GM23338 (cell line): Measurements from ENCODE around the gene ASAP2.

ENCODE experiments used
- CREB1 ChIP-seq: fragments of 250-450 bp; sonication (Bioruptor Pico); IDR thresholded peaks from 2 replicates; pipeline ENCODE4 v1.5.0; 2020; ENCODE audit warnings: low read depth, mild to moderate bottlenecking, moderate library complexity
- EZH2 ChIP-seq: fragments of 200-600 bp; sonication (generic); IDR thresholded peaks from one replicate; pipeline ENCODE4 v1.8.0; 2017; ENCODE audit warnings: antibody characterized with exemption, mild to moderate bottlenecking, low read depth; ENCODE audit not compliant: unreplicated experiment
- EZH2phosphoT487 ChIP-seq: fragments of 200-600 bp; sonication (generic); IDR thresholded peaks from one replicate; pipeline ENCODE4 v1.8.1; 2018; ENCODE audit warnings: antibody characterized with exemption; ENCODE audit not compliant: unreplicated experiment
- JUNB ChIP-seq: IDR thresholded peaks from one replicate; pipeline ENCODE4 v1.6.1; 2016; ENCODE audit warnings: antibody characterized with exemption; ENCODE audit not compliant: unreplicated experiment
- NANOG ChIP-seq: IDR thresholded peaks from 2 replicates; pipeline ENCODE4 v1.6.1; 2016; ENCODE audit warnings: antibody characterized with exemption, borderline replicate concordance
- POLR2AphosphoS5 ChIP-seq: IDR thresholded peaks from 2 replicates; pipeline ENCODE4 v1.6.1; 2016; ENCODE audit warnings: antibody characterized with exemption, low read depth
- TF ChIP-seq, protein P1 (sequence below), 2 experiments: fragments of 200-600 bp in 1 of 2; sonication (generic) in 1 of 2; conservative IDR thresholded peaks; 2 replicates each; pipeline versions ENCODE4 v1.5.1 to v1.6.1; 2016 to 2017; ENCODE audit warnings: antibody characterized with exemption in 2 of 2, low read depth in 2 of 2, mild to moderate bottlenecking in 2 of 2, moderate library complexity in 1 of 2
- TF ChIP-seq, protein P2 (sequence below): IDR thresholded peaks from one replicate; pipeline ENCODE4 v1.6.1; 2018; ENCODE audit warnings: antibody characterized with exemption; ENCODE audit not compliant: unreplicated experiment
- TF ChIP-seq, protein P3 (sequence below): IDR thresholded peaks from 2 replicates; pipeline ENCODE4 v1.6.1; 2016; ENCODE audit warnings: antibody characterized with exemption

DNA sequence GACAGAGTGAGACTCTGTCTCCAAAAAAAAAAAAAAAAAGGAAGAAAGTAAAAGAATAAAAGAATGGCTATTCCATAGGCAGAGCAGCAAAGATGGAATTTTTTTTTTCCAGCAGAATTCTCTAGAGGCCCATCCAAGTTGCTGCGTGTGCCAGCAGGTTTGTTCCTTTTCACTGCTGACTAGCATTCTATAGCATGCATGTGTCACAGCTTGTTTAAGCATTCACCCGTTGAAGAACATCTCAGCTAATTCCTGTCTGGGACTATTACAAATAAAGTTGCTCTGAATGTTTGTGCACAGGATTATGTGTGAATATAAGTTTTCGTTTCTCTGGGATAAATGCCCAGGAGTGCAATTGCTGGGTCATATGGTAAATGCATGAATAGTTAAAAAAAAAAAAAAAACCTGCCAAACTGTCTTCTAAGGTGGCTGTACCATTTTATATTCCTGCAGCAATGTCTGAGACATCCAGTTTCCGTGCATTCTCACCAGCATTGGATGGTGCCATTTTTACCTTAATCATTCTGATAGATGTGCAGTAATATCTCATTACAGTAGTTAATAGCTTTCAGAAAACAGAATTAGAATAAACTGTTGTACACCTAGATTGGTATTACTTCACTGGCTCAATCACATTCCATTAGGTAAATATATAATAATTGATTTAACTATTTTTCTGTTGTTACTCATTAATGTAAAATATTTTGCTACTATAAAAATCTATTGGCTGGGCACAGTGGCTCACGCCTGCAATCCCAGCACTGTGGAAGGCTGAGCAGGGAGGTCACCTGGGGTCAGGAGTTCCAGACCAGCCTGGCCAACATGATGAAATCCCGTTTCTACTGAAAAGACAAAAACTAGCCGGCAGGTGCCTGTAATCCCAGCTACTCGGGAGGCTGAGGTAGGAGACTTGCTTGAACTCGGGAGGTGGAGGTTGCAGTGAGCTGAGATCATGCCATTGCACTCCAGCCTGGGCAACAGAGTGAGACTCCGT, 47.5 kb upstream of the ASAP2 start:
- TF ChIP-seq, protein P1, sequence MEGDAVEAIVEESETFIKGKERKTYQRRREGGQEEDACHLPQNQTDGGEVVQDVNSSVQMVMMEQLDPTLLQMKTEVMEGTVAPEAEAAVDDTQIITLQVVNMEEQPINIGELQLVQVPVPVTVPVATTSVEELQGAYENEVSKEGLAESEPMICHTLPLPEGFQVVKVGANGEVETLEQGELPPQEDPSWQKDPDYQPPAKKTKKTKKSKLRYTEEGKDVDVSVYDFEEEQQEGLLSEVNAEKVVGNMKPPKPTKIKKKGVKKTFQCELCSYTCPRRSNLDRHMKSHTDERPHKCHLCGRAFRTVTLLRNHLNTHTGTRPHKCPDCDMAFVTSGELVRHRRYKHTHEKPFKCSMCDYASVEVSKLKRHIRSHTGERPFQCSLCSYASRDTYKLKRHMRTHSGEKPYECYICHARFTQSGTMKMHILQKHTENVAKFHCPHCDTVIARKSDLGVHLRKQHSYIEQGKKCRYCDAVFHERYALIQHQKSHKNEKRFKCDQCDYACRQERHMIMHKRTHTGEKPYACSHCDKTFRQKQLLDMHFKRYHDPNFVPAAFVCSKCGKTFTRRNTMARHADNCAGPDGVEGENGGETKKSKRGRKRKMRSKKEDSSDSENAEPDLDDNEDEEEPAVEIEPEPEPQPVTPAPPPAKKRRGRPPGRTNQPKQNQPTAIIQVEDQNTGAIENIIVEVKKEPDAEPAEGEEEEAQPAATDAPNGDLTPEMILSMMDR (conservative IDR thresholded peaks at IDR 0.05; ENCODE audit: low read depth in 2 of 2), result no peak
- TF ChIP-seq EZH2phosphoT487 (no peak), EZH2 (no peak), JUNB (no peak), POLR2AphosphoS5 (no peak), CREB1 (CRISPR knock-in tag) (no peak), NANOG (no peak)
- TF ChIP-seq, protein P2, sequence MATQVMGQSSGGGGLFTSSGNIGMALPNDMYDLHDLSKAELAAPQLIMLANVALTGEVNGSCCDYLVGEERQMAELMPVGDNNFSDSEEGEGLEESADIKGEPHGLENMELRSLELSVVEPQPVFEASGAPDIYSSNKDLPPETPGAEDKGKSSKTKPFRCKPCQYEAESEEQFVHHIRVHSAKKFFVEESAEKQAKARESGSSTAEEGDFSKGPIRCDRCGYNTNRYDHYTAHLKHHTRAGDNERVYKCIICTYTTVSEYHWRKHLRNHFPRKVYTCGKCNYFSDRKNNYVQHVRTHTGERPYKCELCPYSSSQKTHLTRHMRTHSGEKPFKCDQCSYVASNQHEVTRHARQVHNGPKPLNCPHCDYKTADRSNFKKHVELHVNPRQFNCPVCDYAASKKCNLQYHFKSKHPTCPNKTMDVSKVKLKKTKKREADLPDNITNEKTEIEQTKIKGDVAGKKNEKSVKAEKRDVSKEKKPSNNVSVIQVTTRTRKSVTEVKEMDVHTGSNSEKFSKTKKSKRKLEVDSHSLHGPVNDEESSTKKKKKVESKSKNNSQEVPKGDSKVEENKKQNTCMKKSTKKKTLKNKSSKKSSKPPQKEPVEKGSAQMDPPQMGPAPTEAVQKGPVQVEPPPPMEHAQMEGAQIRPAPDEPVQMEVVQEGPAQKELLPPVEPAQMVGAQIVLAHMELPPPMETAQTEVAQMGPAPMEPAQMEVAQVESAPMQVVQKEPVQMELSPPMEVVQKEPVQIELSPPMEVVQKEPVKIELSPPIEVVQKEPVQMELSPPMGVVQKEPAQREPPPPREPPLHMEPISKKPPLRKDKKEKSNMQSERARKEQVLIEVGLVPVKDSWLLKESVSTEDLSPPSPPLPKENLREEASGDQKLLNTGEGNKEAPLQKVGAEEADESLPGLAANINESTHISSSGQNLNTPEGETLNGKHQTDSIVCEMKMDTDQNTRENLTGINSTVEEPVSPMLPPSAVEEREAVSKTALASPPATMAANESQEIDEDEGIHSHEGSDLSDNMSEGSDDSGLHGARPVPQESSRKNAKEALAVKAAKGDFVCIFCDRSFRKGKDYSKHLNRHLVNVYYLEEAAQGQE, result no peak
- TF ChIP-seq, protein P3, sequence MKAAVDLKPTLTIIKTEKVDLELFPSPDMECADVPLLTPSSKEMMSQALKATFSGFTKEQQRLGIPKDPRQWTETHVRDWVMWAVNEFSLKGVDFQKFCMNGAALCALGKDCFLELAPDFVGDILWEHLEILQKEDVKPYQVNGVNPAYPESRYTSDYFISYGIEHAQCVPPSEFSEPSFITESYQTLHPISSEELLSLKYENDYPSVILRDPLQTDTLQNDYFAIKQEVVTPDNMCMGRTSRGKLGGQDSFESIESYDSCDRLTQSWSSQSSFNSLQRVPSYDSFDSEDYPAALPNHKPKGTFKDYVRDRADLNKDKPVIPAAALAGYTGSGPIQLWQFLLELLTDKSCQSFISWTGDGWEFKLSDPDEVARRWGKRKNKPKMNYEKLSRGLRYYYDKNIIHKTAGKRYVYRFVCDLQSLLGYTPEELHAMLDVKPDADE, result no peak
